ENCODE results near the gene ADCY6.
"Not testable (repeated sequence)": the region's sequence is repeated elsewhere in the genome, so short reads cannot be mapped to it uniquely, and the experiment has no call there.

The ADCY6 gene

DNA sequence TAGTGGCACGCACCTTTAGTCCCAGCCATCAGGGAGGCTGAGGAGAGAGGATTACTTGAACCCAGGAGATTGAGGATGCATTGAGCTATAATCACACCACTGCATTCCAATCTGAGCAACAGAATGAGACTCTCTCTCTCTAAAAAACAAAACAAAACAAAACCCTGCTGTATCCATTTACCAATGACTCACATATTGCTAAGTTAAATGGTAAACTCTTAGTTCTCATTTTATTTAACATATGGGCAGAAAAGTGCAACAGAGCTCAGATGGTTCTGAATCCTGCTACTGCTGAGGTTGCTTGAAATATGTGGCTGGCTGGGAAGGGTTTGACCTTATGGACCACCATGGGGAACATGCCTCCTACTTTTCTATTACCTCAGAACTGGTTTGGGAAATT is 38.7 kb downstream of the ADCY6 start:
- DNase-seq (ENCODE audit: low spot score) = no peak

GRCh38 chr12:48744251-48745008 is 44.5 kb downstream of the ADCY6 start:
- DNase-seq (ENCODE audit: low spot score) = no peak

DNA sequence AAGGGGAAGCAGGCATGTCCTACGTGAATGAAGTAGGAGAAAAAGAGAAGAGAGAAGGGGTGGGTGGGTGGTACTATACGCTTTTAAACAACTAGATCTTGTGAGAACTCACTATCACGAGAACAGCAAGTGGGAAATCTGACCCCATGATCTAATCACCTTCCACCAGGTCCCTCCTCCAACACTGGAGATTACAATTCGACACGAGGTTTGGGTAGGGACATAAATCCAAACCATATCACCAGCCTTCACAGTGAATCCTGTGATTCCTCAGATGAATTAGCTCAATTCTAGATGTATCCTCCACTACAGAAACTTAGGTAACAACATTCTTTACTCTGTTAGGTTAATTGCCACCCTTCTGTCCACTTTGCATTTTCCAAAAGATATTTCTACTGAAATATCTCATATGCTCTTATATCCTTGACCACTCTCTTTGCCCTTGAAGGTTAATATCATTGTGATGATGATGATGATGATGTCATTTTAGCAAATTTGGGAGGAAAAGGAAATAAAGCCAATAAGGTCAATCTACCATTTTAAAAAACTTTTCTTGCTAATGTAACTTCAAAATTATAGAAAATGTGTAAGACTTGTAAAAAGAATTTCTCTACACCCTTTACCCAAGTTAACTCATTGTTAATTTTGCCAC is 49.1 kb downstream of the ADCY6 start:
- no peak for DNase-seq (ENCODE audit: low spot score)

GRCh38 chr12:48736456-48736855 is 52.4 kb downstream of the ADCY6 start:
- no peak for DNase-seq (ENCODE audit: low spot score)

DNA sequence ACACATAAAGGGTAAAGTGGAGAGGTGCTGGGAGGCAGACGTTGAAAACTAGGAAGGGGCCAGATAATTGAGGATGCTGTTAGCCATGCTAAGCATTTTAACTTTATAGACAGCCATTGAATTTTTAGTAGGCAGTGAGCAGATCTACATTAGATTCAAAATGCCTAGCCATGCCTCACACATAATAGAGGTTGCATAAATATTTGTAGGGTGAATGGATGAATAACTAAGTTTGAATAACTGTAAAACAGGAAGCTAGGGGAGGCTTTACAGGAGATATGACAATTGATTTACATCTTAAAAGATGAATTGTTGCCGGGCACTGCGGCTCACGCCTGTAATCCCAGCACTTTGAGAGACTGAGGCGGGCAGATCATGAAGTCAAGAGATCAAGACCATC is 60.1 kb downstream of the ADCY6 start:
- no peak for DNase-seq (ENCODE audit: low spot score)

DNA sequence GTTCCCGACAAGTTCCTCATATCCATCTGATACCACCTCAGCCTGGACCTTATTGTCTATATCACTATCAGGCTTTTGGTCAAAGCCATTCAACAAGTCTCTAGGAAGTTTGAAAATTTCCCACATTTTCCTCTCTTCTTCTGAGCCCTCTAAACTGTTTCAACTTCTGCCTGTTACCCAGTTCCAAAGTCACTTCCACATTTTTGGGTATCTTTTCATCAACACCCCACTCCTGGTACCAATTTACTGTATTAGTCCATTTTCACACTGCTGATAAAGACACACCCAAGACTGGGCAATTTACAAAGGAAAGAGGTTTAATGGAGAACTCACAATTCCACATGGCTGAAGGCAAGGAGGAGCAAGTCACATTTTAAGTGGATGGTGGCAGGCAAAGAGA is 68.2 kb downstream of the ADCY6 start:
- not testable (repeated sequence) for DNase-seq (ENCODE audit: low spot score)

DNA sequence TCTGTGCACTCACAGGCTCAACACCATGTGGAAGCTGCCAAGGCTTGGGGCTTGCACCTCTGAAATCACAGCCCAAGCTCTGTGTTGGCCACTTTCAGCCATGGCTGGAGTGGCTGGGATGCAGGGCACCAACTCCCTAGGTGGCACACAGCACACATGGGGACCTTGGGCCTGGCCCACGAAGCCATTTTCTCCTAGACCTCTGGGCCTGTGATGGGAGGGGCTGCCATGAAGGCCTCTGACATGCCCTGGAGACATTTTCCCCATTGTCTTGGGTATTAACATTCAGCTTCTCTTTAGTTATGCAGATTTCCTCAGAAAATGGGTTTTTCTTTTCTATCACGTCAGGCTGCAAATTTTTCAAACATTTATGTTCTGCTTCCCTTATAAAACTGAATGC is 68.7 kb downstream of the ADCY6 start:
- DNase-seq (ENCODE audit: low spot score) = not testable (repeated sequence)

DNA sequence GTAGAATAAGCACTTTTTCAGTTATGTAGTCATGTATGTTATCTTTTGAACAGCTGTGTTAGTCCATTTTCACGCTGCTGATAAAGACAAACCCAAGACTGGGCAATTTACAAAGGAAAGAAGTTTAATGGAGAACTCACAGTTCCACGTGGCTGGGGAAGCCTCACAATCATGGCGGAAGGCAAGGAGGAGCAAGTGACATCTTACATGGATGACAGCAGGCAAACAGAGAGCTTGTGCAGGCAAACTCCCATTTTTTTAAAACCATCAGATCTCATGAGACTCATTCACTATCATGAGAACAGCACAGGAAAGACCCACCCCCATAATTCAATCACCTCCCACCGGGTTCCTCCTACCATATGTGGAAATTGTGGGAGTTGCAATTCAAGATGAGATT is 69.9 kb downstream of the ADCY6 start:
- not testable (repeated sequence) for DNase-seq (ENCODE audit: low spot score)

DNA sequence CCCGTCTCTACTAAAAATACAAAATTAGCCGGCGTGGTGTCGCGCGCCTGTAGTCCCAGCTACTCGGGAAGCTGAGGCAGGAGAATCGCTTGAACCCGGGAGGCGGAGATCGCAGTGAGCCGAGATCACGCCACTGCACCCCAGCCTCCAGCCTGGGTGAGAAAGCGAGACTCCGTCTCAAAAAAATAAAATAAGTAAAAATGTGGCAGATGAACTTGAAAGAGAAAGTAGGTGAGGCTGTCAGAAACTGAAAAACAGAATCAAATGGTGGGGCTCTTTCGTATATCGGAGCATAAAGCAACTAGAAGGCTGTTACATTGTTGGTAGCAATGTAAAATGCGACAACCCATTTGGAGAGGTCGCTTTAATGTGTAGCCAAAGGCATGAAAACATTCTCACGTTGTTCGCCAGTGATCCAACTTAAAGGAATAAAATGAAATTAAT is 71.6 kb downstream of the ADCY6 start:
- no peak for DNase-seq (ENCODE audit: low spot score)

- DNase-seq (ENCODE audit: low spot score) = peak; percentile 98
Measured at GRCh38 chr12:48716493-48717251, 72.2 kb downstream of the ADCY6 start, which contains the start of gene CCNT1. TSS of gene CCNT1 (minus strand) at chr12:48716707. CDS start at chr12:48716675, 32 bp downstream.

Measured in D341Med (cell line).